ENCODE results near the gene ITGB4.

ITGB4 gene

GRCh38 chr17:75733471-75733870, 12.2 kb downstream of the ITGB4 start:
- no peak for DNase-seq

DNA sequence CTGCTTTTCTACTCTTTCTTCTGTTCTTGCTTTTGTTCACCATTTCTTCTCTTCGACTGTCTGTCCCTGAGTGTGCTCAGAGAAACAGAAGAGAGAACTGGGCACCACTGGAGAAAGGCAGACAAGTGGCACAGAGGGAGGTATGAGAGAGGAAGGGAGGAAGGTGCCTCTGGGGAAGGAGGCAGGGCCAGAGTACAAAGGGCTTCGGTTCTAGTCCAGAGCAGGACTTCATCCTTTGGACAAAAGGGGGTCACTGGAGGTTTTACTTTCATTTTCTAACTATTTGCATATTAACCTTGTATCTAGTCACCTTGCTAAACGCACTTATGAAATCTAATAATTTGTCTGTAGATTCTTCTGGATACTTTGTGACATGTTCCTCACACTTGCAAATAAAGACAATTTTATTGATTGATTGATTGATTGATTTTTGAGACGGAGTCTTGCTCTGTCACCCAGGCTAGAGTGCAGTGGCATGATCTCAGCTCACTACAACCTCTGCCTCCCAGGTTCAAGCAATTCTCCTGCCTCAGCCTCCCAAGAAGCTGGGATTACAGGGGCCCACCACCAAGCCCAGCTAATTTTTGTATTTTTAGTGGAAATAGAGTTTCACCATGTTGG, 13.5 kb downstream of the ITGB4 start:
- DNase-seq, result no peak

DNA sequence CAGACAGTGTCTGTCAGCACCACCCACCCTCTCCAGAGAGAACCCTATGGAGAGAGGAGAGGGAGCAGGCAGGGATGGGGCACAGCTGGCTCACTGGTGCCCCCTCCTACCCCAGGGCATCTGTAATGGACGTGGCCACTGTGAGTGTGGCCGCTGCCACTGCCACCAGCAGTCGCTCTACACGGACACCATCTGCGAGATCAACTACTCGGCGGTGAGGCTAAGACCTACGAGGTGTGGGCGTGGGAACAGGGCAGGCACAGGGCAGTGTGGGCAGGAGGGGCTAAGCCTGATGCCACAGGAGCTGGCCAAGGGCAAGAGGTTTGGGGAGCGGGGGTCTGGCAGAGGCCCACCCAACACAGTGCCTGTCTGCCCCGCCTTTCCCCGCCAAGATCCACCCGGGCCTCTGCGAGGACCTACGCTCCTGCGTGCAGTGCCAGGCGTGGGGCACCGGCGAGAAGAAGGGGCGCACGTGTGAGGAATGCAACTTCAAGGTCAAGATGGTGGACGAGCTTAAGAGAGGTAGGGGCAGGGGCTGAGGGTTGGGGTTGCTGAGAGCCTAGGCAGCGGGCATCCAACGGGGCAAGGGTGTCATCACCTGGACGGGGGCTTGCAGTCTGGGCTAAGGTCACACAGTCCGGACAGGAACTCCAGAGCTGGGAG, 15.0 kb downstream of the ITGB4 start:
- DNase-seq, result no peak

DNA sequence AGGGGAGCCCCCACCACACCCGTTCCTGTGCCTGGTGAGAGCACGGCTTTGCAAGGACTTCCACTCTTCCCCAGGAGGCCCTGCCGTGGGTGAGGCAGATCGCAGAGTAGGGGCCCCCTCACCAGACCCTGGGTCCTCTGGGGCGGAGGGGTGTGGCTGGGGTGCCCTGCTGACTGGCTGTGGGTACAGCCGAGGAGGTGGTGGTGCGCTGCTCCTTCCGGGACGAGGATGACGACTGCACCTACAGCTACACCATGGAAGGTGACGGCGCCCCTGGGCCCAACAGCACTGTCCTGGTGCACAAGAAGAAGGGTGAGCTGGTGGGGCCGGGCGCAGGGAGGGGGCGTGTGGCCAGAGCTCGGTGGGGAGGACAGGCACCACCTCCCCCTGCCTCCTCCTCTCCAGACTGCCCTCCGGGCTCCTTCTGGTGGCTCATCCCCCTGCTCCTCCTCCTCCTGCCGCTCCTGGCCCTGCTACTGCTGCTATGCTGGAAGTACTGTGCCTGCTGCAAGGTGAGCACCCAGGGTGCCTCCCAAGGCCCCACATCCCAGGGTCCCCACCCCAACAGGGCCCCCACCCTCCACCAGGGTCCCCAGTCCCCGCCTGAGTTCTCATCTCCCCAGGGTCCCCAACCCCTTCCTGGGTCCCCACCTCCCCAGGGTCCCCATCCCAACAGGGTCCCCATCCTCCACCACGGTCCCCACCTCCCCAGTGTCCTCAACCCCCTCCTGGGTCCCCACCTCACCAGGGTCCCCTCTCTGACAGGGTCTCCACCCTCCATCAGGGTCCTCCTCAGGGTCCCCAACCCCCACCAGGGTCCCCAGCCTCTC, 16.1 kb downstream of the ITGB4 start:
- DNase-seq, result no peak

DNA sequence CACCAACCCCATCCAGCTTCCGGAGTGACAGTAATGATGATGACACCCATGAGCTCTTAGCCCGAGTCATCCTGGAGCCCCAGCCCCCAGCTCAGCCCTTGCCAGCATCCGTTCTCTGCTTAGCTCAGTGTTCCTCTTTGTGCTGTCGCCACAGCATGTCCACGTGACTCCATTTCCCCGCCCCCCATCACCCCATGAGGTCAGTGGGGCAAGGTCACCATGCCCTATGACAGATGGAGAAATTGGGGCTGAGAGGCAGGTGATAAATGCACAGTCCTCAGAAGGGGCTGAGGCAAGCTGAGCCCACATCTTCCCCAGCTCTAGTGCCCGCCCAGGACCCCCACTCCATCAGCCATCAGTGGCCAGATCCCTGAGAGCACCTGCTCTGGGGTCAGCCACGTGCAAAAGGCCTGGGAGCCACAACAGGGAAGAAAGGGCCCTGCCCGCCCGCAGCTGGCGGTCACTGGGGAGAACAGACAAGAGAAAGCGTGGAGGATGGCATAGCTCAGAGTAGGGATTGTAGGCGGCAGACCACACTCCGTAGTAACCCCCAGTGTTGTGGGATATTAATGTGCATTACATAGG, 17.1 kb downstream of the ITGB4 start:
- DNase-seq, result no peak

DNA sequence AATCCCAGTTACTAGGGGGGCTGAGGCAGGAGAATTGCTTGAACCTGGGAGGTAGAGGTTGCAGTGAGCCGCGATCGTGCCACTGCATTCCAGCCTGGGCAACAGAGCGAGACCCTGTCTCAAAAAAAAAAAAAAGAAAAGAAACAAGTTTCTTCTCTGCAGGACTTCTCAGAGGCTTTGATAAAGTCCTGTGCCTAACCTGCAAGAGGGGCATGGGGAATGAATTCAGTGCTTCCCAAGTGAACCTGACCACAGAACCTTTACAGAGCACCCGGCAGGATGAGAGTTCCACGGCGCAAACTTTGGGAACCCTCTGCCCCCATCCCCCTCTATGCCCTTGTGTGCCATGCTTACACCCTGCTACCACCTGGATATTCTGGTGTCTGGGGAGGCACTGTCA, 17.9 kb downstream of the ITGB4 start:
- DNase-seq, result no peak

- DNase-seq, result no peak
Observed at GRCh38 chr17:75739801-75740200, 18.5 kb downstream of the ITGB4 start.

- DNase-seq, result no peak
Observed at GRCh38 chr17:75740215-75740614, 19.0 kb downstream of the ITGB4 start.

DNA sequence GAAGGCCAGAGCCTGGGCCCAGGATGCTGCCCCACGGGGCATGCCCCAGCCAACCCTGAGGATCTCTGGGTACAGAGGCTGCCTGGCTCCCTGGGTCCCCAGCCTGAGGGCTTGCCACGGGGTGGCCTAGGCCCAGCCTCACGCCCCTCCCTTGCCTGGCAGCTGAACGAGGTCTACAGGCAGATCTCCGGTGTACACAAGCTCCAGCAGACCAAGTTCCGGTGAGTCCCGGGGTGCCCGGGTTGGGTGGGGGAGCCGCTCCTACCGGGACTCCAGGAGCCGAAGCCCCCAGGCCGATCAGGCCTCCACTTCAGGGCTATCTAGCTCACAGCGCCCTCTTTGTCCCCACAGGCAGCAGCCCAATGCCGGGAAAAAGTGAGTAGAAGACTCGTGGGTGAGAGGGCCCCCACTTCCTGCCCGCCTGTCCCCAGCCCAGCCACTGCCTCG, 19.4 kb downstream of the ITGB4 start:
- no peak for DNase-seq

- no peak for DNase-seq
Observed at GRCh38 chr17:75742337-75742736, 21.1 kb downstream of the ITGB4 start.

DNA sequence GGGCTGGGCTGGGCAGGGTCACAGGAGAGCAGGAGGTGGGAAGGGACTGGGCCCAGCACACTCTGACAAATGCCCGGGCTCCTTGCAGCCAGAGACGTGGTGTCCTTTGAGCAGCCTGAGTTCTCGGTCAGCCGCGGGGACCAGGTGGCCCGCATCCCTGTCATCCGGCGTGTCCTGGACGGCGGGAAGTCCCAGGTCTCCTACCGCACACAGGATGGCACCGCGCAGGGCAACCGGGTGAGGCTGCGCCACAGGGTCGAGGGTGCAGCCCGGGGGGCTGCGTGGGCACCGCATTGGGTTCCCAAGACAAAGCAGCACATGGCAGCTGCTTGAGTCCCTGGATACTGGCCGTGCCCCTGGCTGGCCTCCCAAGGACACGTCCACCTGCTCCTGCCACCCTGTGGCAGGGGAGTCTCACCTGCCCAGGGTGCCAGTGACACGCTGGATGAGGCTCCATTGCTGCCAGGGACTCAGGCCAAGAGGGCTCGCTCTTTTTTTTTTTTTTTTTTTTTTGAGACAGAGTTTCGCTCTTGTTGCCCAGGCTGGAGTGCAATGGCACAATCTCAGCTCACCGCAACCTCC, 22.5 kb downstream of the ITGB4 start:
- no peak for DNase-seq

DNA sequence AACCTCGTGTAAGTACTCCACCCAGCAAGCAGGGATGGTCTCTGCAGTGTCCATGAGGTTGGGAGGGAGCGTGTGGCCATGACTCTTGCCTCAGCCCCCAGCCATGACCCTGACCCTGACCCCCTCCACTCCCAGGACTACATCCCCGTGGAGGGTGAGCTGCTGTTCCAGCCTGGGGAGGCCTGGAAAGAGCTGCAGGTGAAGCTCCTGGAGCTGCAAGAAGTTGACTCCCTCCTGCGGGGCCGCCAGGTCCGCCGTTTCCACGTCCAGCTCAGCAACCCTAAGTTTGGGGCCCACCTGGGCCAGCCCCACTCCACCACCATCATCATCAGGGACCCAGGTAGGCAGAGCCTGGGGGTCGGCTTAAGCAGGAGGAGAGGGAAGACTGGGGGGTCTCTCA, 27.4 kb downstream of the ITGB4 start:
- DNase-seq, result no peak

DNA sequence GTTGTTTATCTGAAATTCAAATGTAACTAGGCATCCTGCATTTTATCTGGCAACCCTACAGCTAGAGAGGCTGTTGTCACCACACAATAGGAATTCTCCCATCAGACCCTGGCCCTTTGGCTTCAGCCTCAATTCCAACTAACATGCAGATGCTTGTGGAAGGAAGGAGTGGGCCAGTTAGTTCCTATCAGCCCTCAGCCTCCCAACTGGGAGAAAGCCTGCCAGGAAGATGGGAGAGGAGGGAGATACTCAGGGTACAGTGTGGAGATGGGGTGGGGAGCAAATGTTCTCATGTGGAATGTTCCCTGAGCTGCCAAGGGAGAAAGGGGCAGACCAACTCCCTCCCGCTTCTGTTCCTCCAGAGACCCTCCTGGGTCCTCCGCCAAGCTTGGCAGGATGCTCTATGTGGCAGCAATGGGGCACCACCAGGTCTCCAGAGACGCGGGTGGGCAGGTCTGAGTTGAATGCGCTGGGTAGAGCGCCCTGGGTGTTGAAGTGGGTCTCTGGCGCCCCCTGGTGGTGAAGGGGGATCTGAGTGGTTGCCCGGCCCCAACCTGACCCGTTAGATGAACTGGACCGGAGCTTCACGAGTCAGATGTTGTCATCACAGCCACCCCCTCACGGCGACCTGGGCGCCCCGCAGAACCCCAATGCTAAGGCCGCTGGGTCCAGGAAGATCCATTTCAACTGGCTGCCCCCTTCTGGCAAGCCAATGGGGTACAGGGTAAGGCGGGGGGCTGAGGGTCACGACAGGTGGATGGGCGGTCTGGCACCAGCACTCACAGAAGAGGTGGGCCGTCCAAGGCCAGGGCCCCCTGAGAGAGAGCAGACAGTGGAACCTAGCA, 28.5 kb downstream of the ITGB4 start:
- DNase-seq, result peak; percentile 93

DNA sequence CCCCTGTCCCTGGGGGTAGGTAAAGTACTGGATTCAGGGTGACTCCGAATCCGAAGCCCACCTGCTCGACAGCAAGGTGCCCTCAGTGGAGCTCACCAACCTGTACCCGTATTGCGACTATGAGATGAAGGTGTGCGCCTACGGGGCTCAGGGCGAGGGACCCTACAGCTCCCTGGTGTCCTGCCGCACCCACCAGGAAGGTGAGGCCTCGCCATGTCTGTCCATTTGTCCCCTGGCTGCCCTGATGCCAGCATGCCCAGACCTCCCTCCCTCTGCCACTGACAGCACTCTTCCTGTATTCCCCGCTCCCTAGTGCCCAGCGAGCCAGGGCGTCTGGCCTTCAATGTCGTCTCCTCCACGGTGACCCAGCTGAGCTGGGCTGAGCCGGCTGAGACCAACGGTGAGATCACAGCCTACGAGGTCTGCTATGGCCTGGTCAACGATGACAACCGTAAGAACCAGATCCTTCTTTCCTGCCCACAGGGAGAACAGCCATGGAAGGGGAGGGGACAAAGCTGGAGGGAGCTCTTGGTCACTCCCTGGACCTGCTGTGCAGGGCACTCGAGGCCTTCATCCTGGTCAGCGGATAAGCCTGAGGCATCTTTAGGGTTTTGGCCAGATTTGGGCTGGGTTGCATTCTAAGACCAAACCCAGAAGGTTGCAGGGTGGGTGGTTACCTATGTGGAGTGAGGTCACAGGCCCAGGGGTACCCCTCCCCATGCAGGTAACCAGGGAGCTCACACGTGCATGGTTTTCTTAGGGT, 29.6 kb downstream of the ITGB4 start:
- no peak for DNase-seq

DNA sequence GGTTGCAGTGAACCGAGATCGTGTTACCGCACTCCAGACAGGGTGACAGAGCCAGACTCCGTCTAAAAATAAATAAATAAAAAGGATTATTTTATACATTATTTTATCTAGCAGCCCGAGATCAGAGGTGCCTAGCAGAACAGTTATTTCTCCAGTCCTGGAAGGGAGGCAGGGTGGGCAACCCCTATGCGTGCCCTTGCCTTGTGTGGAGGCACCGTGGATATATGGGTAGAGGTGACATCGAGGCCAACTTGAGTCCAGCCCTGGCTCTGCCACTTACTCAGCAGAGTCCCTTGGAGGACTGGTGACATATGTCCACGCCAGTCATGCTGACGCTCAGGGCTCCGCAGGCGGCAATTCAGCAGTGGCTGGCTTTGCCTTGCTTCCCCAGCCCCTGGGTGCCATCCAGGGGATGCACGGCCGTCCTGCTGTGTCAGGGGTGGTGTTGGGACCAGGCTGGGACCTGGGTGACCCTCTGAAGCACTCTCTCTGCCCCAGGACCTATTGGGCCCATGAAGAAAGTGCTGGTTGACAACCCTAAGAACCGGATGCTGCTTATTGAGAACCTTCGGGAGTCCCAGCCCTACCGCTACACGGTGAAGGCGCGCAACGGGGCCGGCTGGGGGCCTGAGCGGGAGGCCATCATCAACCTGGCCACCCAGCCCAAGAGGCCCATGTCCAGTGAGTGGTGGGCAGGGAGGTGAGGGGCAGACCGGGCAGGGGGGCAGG, 30.6 kb downstream of the ITGB4 start:
- no peak for DNase-seq

GRCh38 chr17:75752405-75752709, 31.1 kb downstream of the ITGB4 start:
- DNase-seq, result no peak

- no peak for DNase-seq
Observed at GRCh38 chr17:75752802-75753513, 31.7 kb downstream of the ITGB4 start.

- peak; percentile 73 for DNase-seq
Observed at GRCh38 chr17:75753514-75754377, 32.5 kb downstream of the ITGB4 start.

Measured in stimulated activated CD4-positive, alpha-beta T cell treated with anti-CD3 and anti-CD28 coated beads, Interleukin-12 subunit alpha, Interleukin-12 subunit beta, amount 100 ng/mL, for 4 hours (primary cell).